Measurements from ENCODE around the gene ZDHHC13.

DNA sequence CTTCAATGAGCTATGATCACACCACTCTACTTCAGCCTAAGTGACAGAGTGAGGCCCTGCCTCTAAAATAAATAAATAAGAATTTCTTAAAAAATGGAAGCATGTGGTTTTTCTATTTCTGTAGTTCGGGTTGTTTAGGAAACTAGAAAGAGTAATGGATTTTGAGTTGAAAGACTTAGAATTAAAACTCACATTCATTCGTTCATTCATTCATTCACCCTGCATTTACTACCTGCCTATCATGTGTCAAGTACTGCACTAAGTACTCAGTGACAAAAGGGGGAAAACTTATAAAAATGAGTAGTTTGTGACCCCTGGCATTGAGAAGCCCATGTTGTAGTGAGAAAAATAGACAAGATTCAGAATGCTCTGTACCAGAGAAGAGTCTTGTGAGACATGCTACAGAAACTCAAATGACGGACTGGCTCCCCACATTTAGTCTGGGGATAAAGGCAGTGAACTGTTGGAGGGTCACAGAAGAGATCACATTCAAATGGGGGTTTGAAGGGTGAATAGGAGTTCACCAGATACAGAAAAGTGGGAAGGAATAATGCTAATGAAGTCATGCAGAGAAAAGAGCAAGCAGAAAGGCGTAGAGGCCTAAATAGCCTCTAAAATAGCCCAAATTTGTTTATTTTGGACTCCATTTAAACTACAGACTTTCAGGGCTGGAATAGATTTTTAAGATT lies 77.8 kb downstream of the ZDHHC13 start:
- TF ChIP-seq ZNF316 (IDR thresholded peaks at IDR 0.05) (no peak), NCOA1 (IDR thresholded peaks at IDR 0.05; ENCODE audit: low read depth) (no peak), BHLHE40 (IDR thresholded peaks at IDR 0.05; ENCODE audit: low read length) (no peak)
- TF ChIP-seq, protein P1, sequence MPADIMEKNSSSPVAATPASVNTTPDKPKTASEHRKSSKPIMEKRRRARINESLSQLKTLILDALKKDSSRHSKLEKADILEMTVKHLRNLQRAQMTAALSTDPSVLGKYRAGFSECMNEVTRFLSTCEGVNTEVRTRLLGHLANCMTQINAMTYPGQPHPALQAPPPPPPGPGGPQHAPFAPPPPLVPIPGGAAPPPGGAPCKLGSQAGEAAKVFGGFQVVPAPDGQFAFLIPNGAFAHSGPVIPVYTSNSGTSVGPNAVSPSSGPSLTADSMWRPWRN (IDR thresholded peaks at IDR 0.05; ENCODE audit: low read depth) = no peak
- TF ChIP-seq, protein P2, sequence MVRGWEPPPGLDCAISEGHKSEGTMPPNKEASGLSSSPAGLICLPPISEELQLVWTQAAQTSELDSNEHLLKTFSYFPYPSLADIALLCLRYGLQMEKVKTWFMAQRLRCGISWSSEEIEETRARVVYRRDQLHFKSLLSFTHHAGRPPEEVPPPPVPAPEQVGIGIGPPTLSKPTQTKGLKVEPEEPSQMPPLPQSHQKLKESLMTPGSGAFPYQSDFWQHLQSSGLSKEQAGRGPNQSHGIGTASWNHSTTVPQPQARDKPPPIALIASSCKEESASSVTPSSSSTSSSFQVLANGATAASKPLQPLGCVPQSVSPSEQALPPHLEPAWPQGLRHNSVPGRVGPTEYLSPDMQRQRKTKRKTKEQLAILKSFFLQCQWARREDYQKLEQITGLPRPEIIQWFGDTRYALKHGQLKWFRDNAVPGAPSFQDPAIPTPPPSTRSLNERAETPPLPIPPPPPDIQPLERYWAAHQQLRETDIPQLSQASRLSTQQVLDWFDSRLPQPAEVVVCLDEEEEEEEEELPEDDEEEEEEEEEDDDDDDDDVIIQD (CRISPR knock-in tag; IDR thresholded peaks at IDR 0.05) = no peak

Data from K562 (cell line).